Liver (tissue), 9 donors: ENCODE measurements around the gene KMT5C. TPM values are rescaled to one million over a fixed set of nuclear protein-coding genes. Genes with fewer than 3 reads are reported as not detected.

ENCODE experiments used
- DNase-seq: peaks from one replicate; pipeline ENCODE4 v3.0.0-alpha.2; 2017; ENCODE audit warnings: low spot score
- H3K27ac ChIP-seq, 2 donors: one replicate each; pipeline ENCODE4 v1.7.0; 2013; ENCODE audit warnings: inconsistent platforms in 2 of 2, low read length in 2 of 2, control low read depth in 1 of 2, low read depth in 1 of 2, mild to moderate bottlenecking in 1 of 2
- H3K27me3 ChIP-seq, 4 donors: one replicate each; pipeline versions ENCODE4 v1.6.1 to v1.7.0; 2013; ENCODE audit warnings: low read length in 3 of 4, inconsistent platforms in 1 of 4, mild to moderate bottlenecking in 1 of 4, moderate library complexity in 1 of 4; ENCODE audit not compliant: control insufficient read depth in 4 of 4, insufficient read depth in 4 of 4
- H3K36me3 ChIP-seq, 4 donors: one replicate each; pipeline versions ENCODE4 v1.6.1 to v1.7.0; 2013; ENCODE audit warnings: low read length in 3 of 4, mild to moderate bottlenecking in 3 of 4, low read depth in 1 of 4, moderate library complexity in 1 of 4; ENCODE audit not compliant: control insufficient read depth in 4 of 4, insufficient read depth in 3 of 4
- H3K4me1 ChIP-seq, 4 donors: one replicate each; pipeline versions ENCODE4 v1.6.1 to v1.7.0; 2013; ENCODE audit warnings: low read length in 3 of 4, mild to moderate bottlenecking in 3 of 4, moderate library complexity in 1 of 4; ENCODE audit not compliant: control insufficient read depth in 4 of 4, insufficient read depth in 4 of 4
- H3K4me3 ChIP-seq, 3 donors: one replicate each; pipeline versions ENCODE4 v1.6.1 to v1.7.0; 2013; ENCODE audit warnings: low read length in 3 of 3, control low read depth in 1 of 3, low read depth in 1 of 3, mild to moderate bottlenecking in 1 of 3
- H3K9ac ChIP-seq, 2 donors: one replicate each; pipeline ENCODE4 v1.7.0; 2013; ENCODE audit warnings: low read length in 2 of 2, mild to moderate bottlenecking in 2 of 2, moderate library complexity in 2 of 2, control low read depth in 1 of 2, low read depth in 1 of 2
- H3K9me3 ChIP-seq, 4 donors: one replicate each; pipeline versions ENCODE4 v1.6.1 to v1.7.0; 2013; ENCODE audit warnings: low read length in 3 of 4; ENCODE audit not compliant: control insufficient read depth in 4 of 4
- FOXA2 ChIP-seq: IDR thresholded peaks from 2 replicates; pipeline ENCODE4 v1.6.1; 2016; ENCODE audit warnings: antibody characterized with exemption
- GABPA ChIP-seq, 2 donors: IDR thresholded peaks in 1 of 2; conservative IDR thresholded peaks in 1 of 2; 2 replicates each; pipeline ENCODE4 v1.6.1; 2016; ENCODE audit warnings: antibody characterized with exemption in 2 of 2, mild to moderate bottlenecking in 1 of 2, moderate library complexity in 1 of 2
- HNF4A ChIP-seq, 2 donors: conservative IDR thresholded peaks; 2 replicates each; pipeline ENCODE4 v1.6.1; 2016; ENCODE audit warnings: antibody characterized with exemption in 2 of 2, mild to moderate bottlenecking in 2 of 2
- HNF4G ChIP-seq: IDR thresholded peaks from 2 replicates; pipeline ENCODE4 v1.6.1; 2016; ENCODE audit warnings: antibody characterized with exemption
- NR2F2 ChIP-seq: IDR thresholded peaks from 2 replicates; pipeline ENCODE4 v1.6.1; 2016; ENCODE audit warnings: antibody characterized with exemption
- REST ChIP-seq: IDR thresholded peaks from 2 replicates; pipeline ENCODE4 v1.6.1; 2016; ENCODE audit warnings: antibody characterized with exemption, mild to moderate bottlenecking
- RXRA ChIP-seq, 2 donors: IDR thresholded peaks; 2 replicates each; pipeline ENCODE4 v1.6.1; 2017 to 2018; ENCODE audit warnings: antibody characterized with exemption in 2 of 2, mild to moderate bottlenecking in 1 of 2
- SP1 ChIP-seq: IDR thresholded peaks from 2 replicates; pipeline ENCODE4 v1.6.1; 2018; ENCODE audit warnings: antibody characterized with exemption, mild to moderate bottlenecking
- TAF1 ChIP-seq: conservative IDR thresholded peaks from 2 replicates; pipeline ENCODE4 v1.6.1; 2016; ENCODE audit warnings: antibody characterized with exemption, mild to moderate bottlenecking
- WGBS: extraction: QIAGEN DNeasy Blood & Tissue Kit; methylation state at CpG from one replicate; pipeline ENCODE4 v1.1.7; 2013; 5-methylcytosine and 5-hydroxymethylcytosine counted together
- polyA plus RNA-seq, 2 donors: library from polyadenylated mRNA; stranded (reverse) in 1 of 2; unstranded in 1 of 2; fragments of 200-250 nt in 1 of 2; fragments of >200 nt in 1 of 2; fragmentation: Nextera tagmentation in 1 of 2; extraction: Ambion mirVana in 1 of 2; gene quantifications; one replicate each; pipeline versions ENCODE4 v1.2.1 to v1.2.3, GENCODE V29; 2013 to 2015
- total RNA-seq, 2 donors: library from RNA; depleted of rRNA; stranded (reverse); fragments of >200 nt; gene quantifications; one replicate each; pipeline ENCODE4 v1.2.3, GENCODE V29; 2014
- TF ChIP-seq, protein P1 (sequence below): fragments of 150-350 bp; IDR thresholded peaks from 2 replicates; pipeline ENCODE4 v1.5.1; 2017; ENCODE audit warnings: improper control_type of control experiment, low read depth, low read length; ENCODE audit not compliant: missing input control
- donor health status: healthy.
- donor health status: healthy.
- donor health status: healthy.
- donor health status: healthy.
- donor health status: healthy.

KMT5C gene
- total and polyA plus RNA-seq, 4 donors = 1.1 to 11.6 (median 3.0) TPM

- TF ChIP-seq REST (no peak), RXRA (IDR thresholded peaks at IDR 0.05) (no peak)
These were observed 26.3 kb downstream of the KMT5C start (continued) for GRCh38 chr19:55365964-55366363.

GRCh38 chr19:55366790-55367189 is 27.1 kb downstream of the KMT5C start:
- WGBS = 65% methylated on average over 3 of the region's 3 CpGs
- no peaks in the 10 kb centered on the region for H3K36me3 ChIP-seq
- H3K4me1 ChIP-seq = peaks cover 0 to 9% (median 1%) of the 10 kb centered on the region in 4 donors
- no peak for TF ChIP-seq SP1
- no peak for TF ChIP-seq TAF1
- TF ChIP-seq HNF4A (conservative IDR thresholded peaks at IDR 0.05) = no peak
- no peak for TF ChIP-seq GABPA (IDR thresholded peaks at IDR 0.05 in 1 of 2, conservative IDR thresholded peaks at IDR 0.05 in 1 of 2)
- no peak for TF ChIP-seq HNF4G
- TF ChIP-seq RXRA (IDR thresholded peaks at IDR 0.05) = no peak
- no peak for TF ChIP-seq FOXA2
- H3K4me3 ChIP-seq = no peak overlapping the region
- H3K27ac ChIP-seq = no peak overlapping the region
- no peak overlapping the region for H3K9ac ChIP-seq
- DNase-seq = no peak
- H3K27me3 ChIP-seq = peaks cover 0 to 7% (median under 1%) of the 10 kb centered on the region in 4 donors
- no peaks in the 10 kb centered on the region for H3K9me3 ChIP-seq

GRCh38 chr19:55368106-55368505 is 28.4 kb downstream of the KMT5C start:
- no peak overlapping the region for H3K27ac ChIP-seq
- no peaks in the 10 kb centered on the region for H3K9me3 ChIP-seq
- no peaks in the 10 kb centered on the region for H3K36me3 ChIP-seq
- H3K4me3 ChIP-seq = no peak overlapping the region
- H3K9ac ChIP-seq = no peak overlapping the region
- WGBS = 75% methylated on average over 16 of the region's 16 CpGs
- peaks cover 0 to 11% (median 7%) of the 10 kb centered on the region in 4 donors for H3K27me3 ChIP-seq
- DNase-seq = no peak
- peaks cover 0 to 9% (median 1%) of the 10 kb centered on the region in 4 donors for H3K4me1 ChIP-seq
- TF ChIP-seq, protein P1, sequence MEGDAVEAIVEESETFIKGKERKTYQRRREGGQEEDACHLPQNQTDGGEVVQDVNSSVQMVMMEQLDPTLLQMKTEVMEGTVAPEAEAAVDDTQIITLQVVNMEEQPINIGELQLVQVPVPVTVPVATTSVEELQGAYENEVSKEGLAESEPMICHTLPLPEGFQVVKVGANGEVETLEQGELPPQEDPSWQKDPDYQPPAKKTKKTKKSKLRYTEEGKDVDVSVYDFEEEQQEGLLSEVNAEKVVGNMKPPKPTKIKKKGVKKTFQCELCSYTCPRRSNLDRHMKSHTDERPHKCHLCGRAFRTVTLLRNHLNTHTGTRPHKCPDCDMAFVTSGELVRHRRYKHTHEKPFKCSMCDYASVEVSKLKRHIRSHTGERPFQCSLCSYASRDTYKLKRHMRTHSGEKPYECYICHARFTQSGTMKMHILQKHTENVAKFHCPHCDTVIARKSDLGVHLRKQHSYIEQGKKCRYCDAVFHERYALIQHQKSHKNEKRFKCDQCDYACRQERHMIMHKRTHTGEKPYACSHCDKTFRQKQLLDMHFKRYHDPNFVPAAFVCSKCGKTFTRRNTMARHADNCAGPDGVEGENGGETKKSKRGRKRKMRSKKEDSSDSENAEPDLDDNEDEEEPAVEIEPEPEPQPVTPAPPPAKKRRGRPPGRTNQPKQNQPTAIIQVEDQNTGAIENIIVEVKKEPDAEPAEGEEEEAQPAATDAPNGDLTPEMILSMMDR = no peak
- TF ChIP-seq TAF1 (no peak), FOXA2 (no peak), HNF4G (no peak), NR2F2 (no peak)
